Activated naive CD8-positive, alpha-beta T cell treated with anti-CD3 and anti-CD28 coated beads, Interleukin-2, amount 50 U/mL, for 24 hours (primary cell): ENCODE measurements around the gene NME7.

ENCODE experiments used
- ATAC-seq: fragments of 150-1000 bp; cut with Tn5 transposase; one replicate; pipeline ENCODE4 v1.10.0; 2021
- DNase-seq: peaks from one replicate; pipeline ENCODE4 v3.0.0; 2021
- H3K27ac Mint-ChIP-seq: one replicate; pipeline ENCODE4 v1.8.0; 2021; ENCODE audit warnings: mild to moderate bottlenecking, mixed read lengths
- H3K27me3 Mint-ChIP-seq: one replicate; pipeline ENCODE4 v1.8.0; 2021; ENCODE audit warnings: mixed read lengths
- H3K36me3 Mint-ChIP-seq: one replicate; pipeline ENCODE4 v1.8.0; 2021; ENCODE audit warnings: low read depth, mixed read lengths
- H3K4me1 Mint-ChIP-seq: one replicate; pipeline ENCODE4 v1.8.0; 2021; ENCODE audit warnings: mixed read lengths
- H3K4me3 Mint-ChIP-seq: one replicate; pipeline ENCODE4 v1.8.0; 2021; ENCODE audit warnings: mild to moderate bottlenecking, moderate library complexity, mixed read lengths
- H3K9me3 Mint-ChIP-seq: one replicate; pipeline ENCODE4 v1.8.0; 2021; ENCODE audit warnings: mixed read lengths

Gene NME7

GRCh38 chr1:169117014-169117413, 250.6 kb downstream of the NME7 start:
- no peak overlapping the region for H3K27ac Mint-ChIP-seq

GRCh38 chr1:169115891-169116585, 251.6 kb downstream of the NME7 start:
- no peak overlapping the region for H3K4me3 Mint-ChIP-seq
- no peak overlapping the region for H3K27ac Mint-ChIP-seq
- H3K36me3 Mint-ChIP-seq, result peaks cover 12% of the 10 kb centered on the region
- H3K27me3 Mint-ChIP-seq, result no peaks in the 10 kb centered on the region
- DNase-seq, result peak; percentile 27
- ATAC-seq, result peak; percentile 65
- peaks cover 16% of the 10 kb centered on the region for H3K4me1 Mint-ChIP-seq
- H3K9me3 Mint-ChIP-seq, result no peaks in the 10 kb centered on the region

More at GRCh38 chr1:169117014-169117413, 250.6 kb downstream of the NME7 start:
- no peak for ATAC-seq
- H3K4me1 Mint-ChIP-seq, result peaks cover 16% of the 10 kb centered on the region
- H3K36me3 Mint-ChIP-seq, result peaks cover 11% of the 10 kb centered on the region
- no peak for DNase-seq
- no peak overlapping the region for H3K4me3 Mint-ChIP-seq
- H3K27me3 Mint-ChIP-seq, result no peaks in the 10 kb centered on the region
- H3K9me3 Mint-ChIP-seq, result no peaks in the 10 kb centered on the region

- Mint-ChIP-seq H3K36me3 (peaks cover 12% of the 10 kb centered on the region), H3K4me1 (peaks cover 35% of the 10 kb centered on the region), H3K27ac (no peak overlapping the region), H3K27me3 (peaks cover 1% of the 10 kb centered on the region), H3K9me3 (no peaks in the 10 kb centered on the region), H3K4me3 (no peak overlapping the region)
- DNase-seq, result no peak
- no peak for ATAC-seq
These were observed 253.9 kb downstream of the NME7 start for GRCh38 chr1:169113613-169114119.

GRCh38 chr1:169112241-169112640, 255.4 kb downstream of the NME7 start:
- H3K36me3 Mint-ChIP-seq, result peaks cover 12% of the 10 kb centered on the region
- H3K27ac Mint-ChIP-seq, result no peak overlapping the region
- H3K4me3 Mint-ChIP-seq, result no peak overlapping the region
- H3K9me3 Mint-ChIP-seq, result no peaks in the 10 kb centered on the region
- DNase-seq, result no peak
- peaks cover 48% of the 10 kb centered on the region for H3K4me1 Mint-ChIP-seq
- H3K27me3 Mint-ChIP-seq, result peaks cover 8% of the 10 kb centered on the region
- no peak for ATAC-seq

GRCh38 chr1:169111472-169111871, 256.1 kb downstream of the NME7 start:
- no peak for DNase-seq
- ATAC-seq, result no peak
- Mint-ChIP-seq H3K36me3 (peaks cover 12% of the 10 kb centered on the region), H3K27ac (no peak overlapping the region), H3K4me3 (no peak overlapping the region), H3K27me3 (peaks cover 10% of the 10 kb centered on the region), H3K9me3 (no peaks in the 10 kb centered on the region), H3K4me1 (peaks cover 44% of the 10 kb centered on the region)

GRCh38 chr1:169110689-169111447, 256.7 kb downstream of the NME7 start:
- Mint-ChIP-seq H3K4me3 (no peak overlapping the region), H3K9me3 (no peaks in the 10 kb centered on the region), H3K27ac (no peak overlapping the region), H3K36me3 (peaks cover 12% of the 10 kb centered on the region), H3K4me1 (peaks cover 39% of the 10 kb centered on the region), H3K27me3 (peaks cover 10% of the 10 kb centered on the region)
- ATAC-seq (no peak), DNase-seq (no peak)

GRCh38 chr1:169110236-169110635, 257.4 kb downstream of the NME7 start:
- H3K4me3 Mint-ChIP-seq, result no peak overlapping the region
- DNase-seq, result no peak
- no peak for ATAC-seq
- peaks cover 37% of the 10 kb centered on the region for H3K4me1 Mint-ChIP-seq
- H3K36me3 Mint-ChIP-seq, result peaks cover 12% of the 10 kb centered on the region
- H3K27ac Mint-ChIP-seq, result no peak overlapping the region
- H3K9me3 Mint-ChIP-seq, result no peaks in the 10 kb centered on the region
- peaks cover 12% of the 10 kb centered on the region for H3K27me3 Mint-ChIP-seq

DNA sequence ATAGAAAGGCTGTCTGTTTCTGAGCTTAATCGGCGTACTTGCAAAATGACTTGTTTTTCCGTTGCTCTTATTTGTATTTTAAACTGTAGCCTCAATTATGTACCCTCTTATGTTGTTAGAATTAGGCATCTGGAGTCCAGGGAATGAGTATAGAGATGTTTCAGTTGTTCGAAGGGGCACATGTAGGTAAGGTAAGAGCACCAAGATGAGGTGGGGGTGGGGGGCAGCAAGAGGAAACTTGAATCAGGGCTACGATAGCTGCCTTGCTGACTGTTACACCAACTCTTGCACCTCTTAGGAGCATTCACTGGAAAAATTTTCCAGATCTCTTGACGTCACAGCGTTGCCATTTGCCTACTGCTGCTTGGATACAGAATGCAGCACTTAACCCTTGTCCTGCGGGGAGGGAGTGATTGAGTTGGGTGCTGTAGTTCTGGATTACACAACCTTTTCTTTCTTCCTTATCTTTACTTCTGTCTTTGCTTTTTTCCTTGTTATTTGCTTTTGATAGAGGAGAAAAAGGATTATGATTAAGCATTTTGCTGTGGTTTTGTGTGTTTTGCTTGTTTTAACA, 257.9 kb downstream of the NME7 start:
- H3K4me1 Mint-ChIP-seq, result peaks cover 39% of the 10 kb centered on the region
- peak overlapping the region; percentile 18 for H3K4me3 Mint-ChIP-seq
- ATAC-seq, result no peak
- H3K36me3 Mint-ChIP-seq, result peaks cover 12% of the 10 kb centered on the region
- peak overlapping the region; percentile 37 for H3K27ac Mint-ChIP-seq
- H3K9me3 Mint-ChIP-seq, result no peaks in the 10 kb centered on the region
- DNase-seq, result no peak
- peaks cover 16% of the 10 kb centered on the region for H3K27me3 Mint-ChIP-seq

- Mint-ChIP-seq H3K4me1 (peaks cover 39% of the 10 kb centered on the region), H3K4me3 (peak overlapping the region; percentile 18), H3K27ac (peak overlapping the region; percentile 80), H3K27me3 (peaks cover 16% of the 10 kb centered on the region), H3K36me3 (peaks cover 12% of the 10 kb centered on the region), H3K9me3 (no peaks in the 10 kb centered on the region)
- DNase-seq, result no peak
- ATAC-seq, result no peak
These were observed 258.6 kb downstream of the NME7 start for GRCh38 chr1:169108863-169109560.

DNA sequence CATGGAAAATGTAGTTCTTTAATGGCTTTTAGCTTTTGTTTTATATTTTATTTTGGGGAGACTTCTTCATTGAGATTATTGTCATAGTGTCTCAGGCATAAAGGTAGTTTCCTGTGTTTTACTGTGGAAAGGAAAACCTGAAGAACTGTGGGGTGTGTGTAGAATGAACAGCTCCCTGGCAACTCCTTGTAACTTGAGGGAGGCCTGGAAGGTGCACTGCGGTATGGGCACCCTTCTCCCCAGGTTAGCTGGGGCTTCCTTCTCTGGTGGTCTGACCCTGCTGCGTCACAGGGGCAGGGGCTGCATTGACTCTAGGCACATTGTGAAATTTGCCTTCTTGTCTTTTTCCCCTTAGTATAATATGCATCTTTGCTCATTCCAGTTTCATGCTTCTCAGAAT, 259.4 kb downstream of the NME7 start:
- no peak for DNase-seq
- ATAC-seq, result no peak
- peaks cover 39% of the 10 kb centered on the region for H3K4me1 Mint-ChIP-seq
- H3K36me3 Mint-ChIP-seq, result peaks cover 8% of the 10 kb centered on the region
- H3K4me3 Mint-ChIP-seq, result peak overlapping the region; percentile 85
- H3K9me3 Mint-ChIP-seq, result no peaks in the 10 kb centered on the region
- peaks cover 16% of the 10 kb centered on the region for H3K27me3 Mint-ChIP-seq
- peak overlapping the region; percentile 80 for H3K27ac Mint-ChIP-seq

- Mint-ChIP-seq H3K36me3 (peaks cover 7% of the 10 kb centered on the region), H3K9me3 (no peaks in the 10 kb centered on the region), H3K4me1 (peaks cover 39% of the 10 kb centered on the region), H3K27me3 (peaks cover 16% of the 10 kb centered on the region), H3K27ac (peak overlapping the region; percentile 80), H3K4me3 (peak overlapping the region; percentile 85)
- peak; percentile 17 for ATAC-seq
- DNase-seq, result peak; percentile 33
These were observed 259.9 kb downstream of the NME7 start for GRCh38 chr1:169107603-169108208.

GRCh38 chr1:169106921-169107602, 260.5 kb downstream of the NME7 start:
- ATAC-seq (no peak), DNase-seq (peak; percentile 13)
- peak overlapping the region; percentile 71 for H3K27ac Mint-ChIP-seq
- H3K4me3 Mint-ChIP-seq, result peak overlapping the region; percentile 85
- peaks cover 39% of the 10 kb centered on the region for H3K4me1 Mint-ChIP-seq
- H3K27me3 Mint-ChIP-seq, result peaks cover 18% of the 10 kb centered on the region
- H3K36me3 Mint-ChIP-seq, result peaks cover under 1% of the 10 kb centered on the region
- no peaks in the 10 kb centered on the region for H3K9me3 Mint-ChIP-seq

DNA sequence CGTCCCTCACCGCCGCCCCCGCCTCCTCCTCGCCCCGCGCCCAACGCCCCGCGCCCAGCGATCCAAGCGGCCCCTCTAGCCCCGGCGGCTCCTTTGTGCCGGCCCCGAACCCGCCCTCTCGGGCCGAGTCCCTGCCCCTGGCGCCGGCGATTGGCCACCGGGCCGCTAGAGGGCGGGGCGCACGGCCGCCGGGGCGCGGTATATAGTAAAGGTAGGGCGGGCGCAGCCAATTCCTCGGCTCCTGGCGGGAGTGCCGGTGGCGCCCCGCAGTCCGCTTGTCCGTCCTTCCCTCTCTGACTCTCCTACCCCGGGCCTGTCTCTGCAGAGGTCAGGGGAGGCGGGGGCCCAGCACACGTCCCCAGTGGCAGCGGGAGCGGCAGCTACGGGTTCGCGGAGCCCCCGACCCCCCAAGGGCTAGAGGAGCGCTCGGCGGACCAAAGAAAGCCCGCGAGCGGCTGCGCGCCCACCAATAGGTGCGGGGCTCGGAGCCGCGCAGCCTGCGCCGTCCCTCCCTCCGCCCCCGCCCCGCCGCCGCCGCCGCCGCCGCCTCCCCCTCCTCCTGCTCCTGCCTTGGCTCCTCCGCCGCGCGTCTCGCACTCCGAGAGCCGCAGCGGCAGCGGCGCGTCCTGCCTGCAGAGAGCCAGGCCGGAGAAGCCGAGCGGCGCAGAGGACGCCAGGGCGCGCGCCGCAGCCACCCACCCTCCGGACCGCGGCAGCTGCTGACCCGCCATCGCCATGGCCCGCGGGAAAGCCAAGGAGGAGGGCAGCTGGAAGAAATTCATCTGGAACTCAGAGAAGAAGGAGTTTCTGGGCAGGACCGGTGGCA, 261.3 kb downstream of the NME7 start, which contains the start of gene ATP1B1:
Gene ATP1B1, plus strand, starts transcription at position 596 of the 826 bp plus-strand sequence. Its CDS starts 140 bp downstream, at position 736.
- H3K4me3 Mint-ChIP-seq, result peak within 1 kb of the TSS; percentile 85
- peak; percentile 83 for DNase-seq
- H3K27ac Mint-ChIP-seq, result peak within 1 kb of the TSS; percentile 71
- no peaks in the 10 kb centered on the region for H3K36me3 Mint-ChIP-seq
- H3K9me3 Mint-ChIP-seq, result no peaks in the 10 kb centered on the region
- peaks cover 39% of the 10 kb centered on the region for H3K4me1 Mint-ChIP-seq
- peak; percentile 90 for ATAC-seq
- peaks cover 18% of the 10 kb centered on the region for H3K27me3 Mint-ChIP-seq
